ACC112 (cell line): ENCODE data around the gene NEU4.

ENCODE experiments used
- H2AFZ ChIP-seq: fragments of 200-600 bp; sonication (generic); one replicate; pipeline ENCODE4 v1.6.0; 2017; ENCODE audit warnings: antibody characterized with exemption, low read length; ENCODE audit not compliant: unreplicated experiment
- H3K27ac ChIP-seq: fragments of 200-600 bp; sonication (generic); 2 replicates; pipeline ENCODE4 v1.5.1; 2014; ENCODE audit warnings: low read depth, mild to moderate bottlenecking, antibody characterized with exemption, low read length, moderate library complexity
- H3K27me3 ChIP-seq: fragments of 200-600 bp; sonication (generic); 2 replicates; pipeline ENCODE4 v1.6.1; 2014; ENCODE audit warnings: mild to moderate bottlenecking, antibody characterized with exemption, low read length, moderate library complexity, mixed read lengths; ENCODE audit not compliant: insufficient read depth
- H3K36me3 ChIP-seq: fragments of 200-600 bp; sonication (generic); 2 replicates; pipeline ENCODE4 v1.6.1; 2016; ENCODE audit warnings: mild to moderate bottlenecking, antibody characterized with exemption, low read length, moderate library complexity, mixed read lengths; ENCODE audit not compliant: insufficient read depth
- H3K4me1 ChIP-seq: fragments of 200-600 bp; sonication (generic); one replicate; pipeline ENCODE4 v1.6.1; 2016; ENCODE audit warnings: low read length, mixed read lengths; ENCODE audit not compliant: insufficient read depth, unreplicated experiment, control insufficient read depth
- H3K4me3 ChIP-seq: fragments of 200-600 bp; sonication (generic); 2 replicates; pipeline ENCODE4 v1.5.1; 2014; ENCODE audit warnings: mild to moderate bottlenecking, low read depth, low read length
- H3K79me2 ChIP-seq: fragments of 200-600 bp; sonication (generic); one replicate; pipeline ENCODE4 v1.6.0; 2016; ENCODE audit warnings: low read length; ENCODE audit not compliant: control insufficient read depth, unreplicated experiment, insufficient read depth

Gene NEU4

DNA sequence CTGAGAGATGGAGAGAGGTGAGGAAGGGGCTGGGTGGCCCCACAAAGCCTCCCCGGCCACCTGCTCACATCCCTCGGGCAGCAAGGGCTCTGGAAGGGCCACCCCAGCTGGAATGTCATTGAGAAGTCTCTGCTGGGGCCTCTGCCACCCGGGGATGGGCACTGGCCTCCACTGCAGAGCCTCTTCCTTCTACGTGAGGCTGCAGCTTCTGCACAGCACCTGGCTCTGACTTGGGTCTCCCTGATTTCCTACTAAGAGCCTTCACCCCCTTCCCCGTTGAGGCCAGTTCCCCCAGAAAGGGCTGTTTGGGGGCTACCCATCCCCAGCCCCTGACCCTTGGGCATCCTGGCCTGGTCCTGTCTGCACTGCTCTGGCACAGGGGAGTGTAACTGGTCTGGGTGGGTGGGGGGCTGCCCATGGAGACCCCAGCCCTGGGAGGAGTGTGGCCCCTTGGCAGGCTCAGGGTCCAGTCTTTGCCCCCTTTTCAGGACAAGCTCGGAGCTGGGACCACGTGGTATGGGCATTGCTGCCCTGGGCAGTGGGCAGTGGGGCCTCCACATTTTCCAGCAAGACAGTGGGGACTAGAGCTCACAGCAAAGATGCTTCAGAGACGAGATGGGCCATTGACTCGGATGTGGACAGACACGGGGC lies 44.1 kb downstream of the NEU4 start:
- no peaks in the 10 kb centered on the region for H3K4me1 ChIP-seq
- no peak overlapping the region for H3K4me3 ChIP-seq
- no peaks in the 10 kb centered on the region for H3K27me3 ChIP-seq
- no peaks in the 10 kb centered on the region for H3K79me2 ChIP-seq
- H3K27ac ChIP-seq: no peak overlapping the region
- no peak overlapping the region for H2AFZ ChIP-seq
- H3K36me3 ChIP-seq: no peaks in the 10 kb centered on the region

DNA sequence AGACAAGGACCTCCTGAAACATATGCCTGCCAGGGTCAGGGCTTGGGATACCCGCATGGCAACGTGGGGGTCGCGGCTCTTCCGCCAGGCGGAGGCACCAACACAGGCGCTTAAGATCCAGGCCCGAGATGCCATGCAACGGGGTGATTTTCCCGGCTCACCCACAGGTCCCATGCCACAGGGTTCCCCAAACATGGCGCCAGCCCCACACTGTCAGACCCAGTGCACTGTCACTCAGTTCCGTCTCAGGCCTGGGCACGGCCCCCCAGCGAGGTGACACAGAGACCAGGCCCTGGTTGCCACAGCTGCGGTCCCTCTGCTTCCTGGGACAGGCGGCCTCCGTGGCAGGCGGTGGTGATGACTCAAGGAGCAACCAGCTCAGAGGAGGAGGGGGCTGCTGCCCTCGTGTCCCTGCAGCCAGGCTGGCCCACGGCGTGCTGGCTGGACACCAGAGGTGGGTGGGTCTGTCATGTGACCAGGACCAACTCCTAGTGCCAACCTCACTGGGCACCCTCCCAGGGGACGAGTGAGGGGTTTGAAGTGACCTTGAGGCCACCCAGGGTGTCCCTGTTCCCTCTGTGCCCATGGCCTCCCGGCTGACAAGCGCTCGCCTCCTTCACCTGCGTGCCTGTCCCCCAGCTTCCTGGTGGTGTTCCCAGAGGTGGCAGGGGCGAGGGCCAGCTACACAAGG lies 44.8 kb downstream of the NEU4 start:
- H3K4me1 ChIP-seq: no peaks in the 10 kb centered on the region
- H3K4me3 ChIP-seq: no peak overlapping the region
- no peak overlapping the region for H2AFZ ChIP-seq
- no peaks in the 10 kb centered on the region for H3K36me3 ChIP-seq
- no peaks in the 10 kb centered on the region for H3K79me2 ChIP-seq
- no peak overlapping the region for H3K27ac ChIP-seq
- no peaks in the 10 kb centered on the region for H3K27me3 ChIP-seq

DNA sequence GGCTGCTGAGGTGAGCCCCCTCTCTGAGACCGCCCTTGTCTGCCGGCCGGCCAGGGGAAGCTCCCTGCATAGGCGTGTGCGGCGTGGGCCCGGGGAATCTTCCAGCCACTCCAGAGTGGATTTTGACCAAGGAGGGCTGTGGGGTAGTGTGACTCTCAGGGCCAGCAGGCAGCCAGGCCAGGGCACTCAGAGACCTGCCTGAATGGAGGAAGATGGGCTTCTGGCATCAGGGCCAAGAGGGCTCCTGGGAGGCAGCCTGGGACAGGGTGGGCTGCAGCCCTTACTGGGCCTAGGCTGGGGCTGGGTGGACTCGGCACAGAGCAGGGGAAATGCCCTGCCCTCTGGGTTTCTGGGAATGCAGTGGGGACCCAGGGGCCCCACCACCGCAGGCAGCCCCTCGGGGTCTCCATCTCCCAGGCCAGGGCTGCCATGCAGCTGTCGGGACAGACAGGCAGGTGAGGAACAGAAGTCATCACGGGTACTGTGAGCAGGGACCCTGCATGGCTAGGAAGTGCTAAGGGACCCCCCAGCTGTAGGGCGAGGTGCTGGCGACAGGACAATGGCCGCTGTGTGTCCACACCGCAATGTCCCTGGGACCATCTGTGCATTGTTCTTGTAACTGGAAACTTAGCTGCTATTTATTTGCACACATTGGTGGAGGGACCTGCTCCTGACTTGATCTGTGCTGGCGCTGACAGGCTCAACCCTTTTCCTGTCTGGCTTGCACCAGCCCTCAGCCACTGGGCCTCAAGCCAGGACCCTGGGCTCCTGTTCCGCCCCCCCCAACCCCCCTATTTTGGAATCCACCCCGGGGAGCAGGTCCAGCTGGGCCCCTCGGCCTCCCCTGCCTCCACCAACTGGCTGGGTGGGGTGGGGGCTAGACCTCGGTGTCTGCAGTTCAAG lies 45.6 kb downstream of the NEU4 start:
- Histone ChIP-seq H3K27ac (no peak overlapping the region), H3K36me3 (no peaks in the 10 kb centered on the region), H3K4me1 (no peaks in the 10 kb centered on the region), H2AFZ (no peak overlapping the region), H3K27me3 (no peaks in the 10 kb centered on the region), H3K79me2 (no peaks in the 10 kb centered on the region), H3K4me3 (no peak overlapping the region)

DNA sequence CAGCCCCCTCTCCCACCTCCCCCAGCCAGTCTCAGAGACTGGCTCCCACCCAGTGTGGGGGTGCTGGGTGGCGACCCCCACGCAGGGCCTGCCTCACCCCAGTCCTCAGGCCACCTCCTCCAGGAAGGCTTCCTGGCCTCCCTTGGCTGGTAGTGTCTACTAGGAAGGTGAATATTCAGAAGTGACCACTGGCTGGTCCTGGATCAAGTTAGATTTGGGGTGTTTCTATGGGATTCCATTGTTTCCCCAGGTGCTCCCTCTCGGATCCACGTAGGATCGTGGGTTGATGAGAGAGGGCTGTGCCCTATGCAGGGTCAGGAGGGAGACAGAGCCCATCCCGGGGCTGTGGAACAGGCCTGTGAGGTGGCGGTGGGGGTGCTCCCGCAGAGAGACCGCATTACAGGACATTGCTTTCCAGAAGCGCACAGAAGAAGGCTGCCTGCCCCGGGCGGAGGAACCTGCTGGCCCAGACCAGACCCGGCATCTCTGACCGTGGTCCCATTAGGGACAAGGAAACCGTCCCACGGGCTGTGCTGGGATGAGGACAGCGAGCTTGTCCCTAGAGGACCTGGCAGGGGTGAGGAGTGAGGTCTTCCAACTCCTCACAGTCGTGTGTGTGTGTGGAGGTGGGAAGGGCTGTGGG lies 46.4 kb downstream of the NEU4 start:
- Histone ChIP-seq H3K4me1 (peaks cover 7% of the 10 kb centered on the region), H3K4me3 (no peak overlapping the region), H3K79me2 (no peaks in the 10 kb centered on the region), H3K27me3 (no peaks in the 10 kb centered on the region), H3K27ac (no peak overlapping the region), H2AFZ (no peak overlapping the region), H3K36me3 (no peaks in the 10 kb centered on the region)

DNA sequence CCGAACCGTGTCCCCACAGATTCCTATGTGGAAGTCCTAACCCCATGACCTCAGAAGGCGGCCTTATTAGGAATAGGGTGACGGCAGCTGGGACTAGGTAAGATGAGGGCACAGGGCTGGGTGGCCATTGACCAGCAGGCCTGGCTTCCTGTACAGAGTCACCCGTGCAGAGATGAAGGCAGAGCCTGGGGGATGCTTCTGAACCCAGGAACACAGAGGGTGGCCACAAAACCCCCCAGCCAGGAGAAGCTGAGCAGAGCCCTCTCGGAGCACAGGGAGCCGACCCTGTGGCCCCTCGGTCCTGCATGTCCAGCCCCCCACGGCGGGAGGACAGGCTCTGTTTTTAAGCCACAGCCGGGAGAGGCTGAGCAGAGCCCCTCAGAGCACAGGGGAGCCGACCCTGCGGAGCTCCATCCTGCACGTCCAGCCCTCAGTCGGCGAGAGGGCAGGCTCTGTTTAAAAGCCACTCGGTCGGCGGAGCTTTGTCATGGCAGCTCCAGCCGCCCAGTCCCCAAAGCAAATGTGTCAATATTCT lies 47.0 kb downstream of the NEU4 start:
- no peak overlapping the region for H3K4me3 ChIP-seq
- no peaks in the 10 kb centered on the region for H3K27me3 ChIP-seq
- H3K4me1 ChIP-seq: peaks cover 9% of the 10 kb centered on the region
- H3K36me3 ChIP-seq: no peaks in the 10 kb centered on the region
- H3K79me2 ChIP-seq: no peaks in the 10 kb centered on the region
- H2AFZ ChIP-seq: no peak overlapping the region
- H3K27ac ChIP-seq: no peak overlapping the region

DNA sequence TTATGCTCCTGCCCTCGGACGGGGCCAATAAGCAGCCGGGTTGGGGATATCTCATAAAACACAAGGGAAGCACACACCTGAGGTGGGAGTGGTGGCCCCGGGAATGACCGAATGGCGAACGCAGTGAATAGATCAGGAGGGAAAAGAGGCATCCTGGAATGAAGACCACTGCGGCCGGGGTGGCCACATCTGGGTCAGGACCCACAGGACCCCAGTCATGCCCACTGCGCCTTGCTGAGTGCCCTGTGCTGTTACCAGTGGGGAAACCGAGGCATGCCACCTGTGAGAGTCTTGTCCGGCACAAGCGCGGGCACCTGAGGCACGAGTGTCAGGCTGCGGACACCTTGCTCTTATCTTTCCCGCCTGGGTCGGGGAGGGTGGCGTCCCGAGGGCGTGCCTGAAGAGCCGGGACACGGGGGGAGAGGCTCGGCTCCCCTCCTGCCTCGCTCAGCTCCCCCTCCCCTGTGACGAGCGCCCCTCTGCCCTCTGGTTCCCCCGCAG lies 48.1 kb downstream of the NEU4 start:
- no peak overlapping the region for H3K4me3 ChIP-seq
- H3K27ac ChIP-seq: no peak overlapping the region
- no peak overlapping the region for H2AFZ ChIP-seq
- peaks cover 9% of the 10 kb centered on the region for H3K4me1 ChIP-seq
- H3K27me3 ChIP-seq: no peaks in the 10 kb centered on the region
- H3K79me2 ChIP-seq: no peaks in the 10 kb centered on the region
- no peaks in the 10 kb centered on the region for H3K36me3 ChIP-seq

DNA sequence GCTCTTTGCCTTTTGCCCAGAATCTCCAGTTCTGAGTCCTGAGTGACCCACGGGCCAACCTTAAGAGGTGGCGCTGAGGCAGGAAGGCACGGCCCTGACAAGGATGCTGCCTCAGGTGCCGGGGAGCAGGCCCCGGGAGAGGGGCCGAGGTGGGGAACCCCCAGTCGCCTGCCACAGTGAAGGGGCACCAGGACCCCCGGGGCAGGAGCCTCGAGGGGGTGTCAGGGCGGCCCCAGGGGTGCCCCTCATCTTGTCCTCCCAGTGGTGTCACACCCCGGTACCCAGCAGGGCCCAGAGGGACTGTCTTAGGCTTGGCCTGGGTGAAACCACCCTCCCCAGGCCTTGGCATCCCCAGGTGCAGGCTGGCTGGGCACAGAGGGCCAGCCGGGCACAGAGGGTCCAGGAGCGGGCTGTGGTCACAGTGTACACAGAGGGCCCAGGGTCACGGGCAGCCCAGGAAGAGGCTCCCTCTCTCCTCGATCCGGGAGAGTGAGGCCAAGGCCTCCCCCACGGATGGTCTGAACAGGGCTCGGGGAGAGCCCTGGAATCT lies 48.7 kb downstream of the NEU4 start:
- H2AFZ ChIP-seq: no peak overlapping the region
- H3K27me3 ChIP-seq: 0 out of 2 replicates have a peak, but pooled peaks cover 3% of the 10 kb centered on the region
- no peaks in the 10 kb centered on the region for H3K36me3 ChIP-seq
- H3K4me1 ChIP-seq: peaks cover 9% of the 10 kb centered on the region
- no peak overlapping the region for H3K27ac ChIP-seq
- H3K4me3 ChIP-seq: no peak overlapping the region
- no peaks in the 10 kb centered on the region for H3K79me2 ChIP-seq

DNA sequence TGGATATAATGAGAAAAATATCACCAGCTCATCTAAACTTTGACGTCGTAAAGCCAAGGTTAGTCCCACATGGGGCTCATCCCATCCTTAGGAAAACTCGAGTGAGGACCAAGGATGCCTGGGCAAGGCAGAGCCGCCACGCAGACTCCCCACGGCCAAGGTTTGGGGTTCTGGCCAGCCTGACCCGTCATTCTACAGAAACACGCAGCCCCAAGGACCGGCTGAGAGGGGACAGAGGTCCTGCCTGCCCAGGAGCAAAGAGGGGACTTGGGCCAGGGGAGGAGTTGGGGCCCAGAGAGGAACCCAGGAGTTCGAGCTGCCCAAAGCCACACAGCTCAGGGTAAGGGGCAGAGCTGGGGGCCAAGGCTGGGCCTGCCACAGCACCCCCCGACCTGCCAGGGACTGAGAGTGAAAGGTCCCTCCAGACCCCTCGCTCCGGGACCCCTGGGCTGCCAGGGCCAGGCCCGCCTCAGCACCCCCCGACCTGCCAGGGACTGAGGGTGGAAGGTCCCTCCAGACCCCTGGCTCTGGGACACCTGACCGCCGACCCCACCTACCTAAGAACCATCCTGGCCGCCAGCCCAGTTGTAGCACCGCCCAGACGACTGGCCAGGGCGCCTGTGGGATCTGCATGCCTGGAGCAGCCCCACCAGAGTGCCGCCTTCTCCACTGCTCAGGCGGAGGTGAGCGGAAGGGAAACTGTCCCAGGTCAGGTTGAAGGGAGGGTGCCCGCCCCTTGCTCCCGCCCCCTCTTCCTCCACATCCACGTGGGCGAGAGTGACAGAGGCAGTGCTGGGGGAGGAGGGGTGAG lies 49.4 kb downstream of the NEU4 start, which contains the start of gene PDCD1:
PDCD1 (minus strand) TSS at position 689 of the 811 bp plus-strand sequence; CDS start at position 633, 56 bp downstream.
- Histone ChIP-seq H3K4me3 (peak within 1 kb of the TSS; percentile 62), H3K27me3 (peaks cover 9% of the 10 kb centered on the region; the same call in 1 of the 2 replicates), H3K36me3 (no peaks in the 10 kb centered on the region), H3K27ac (peak within 1 kb of the TSS; percentile 23; the same call in 1 of the 2 replicates), H3K79me2 (no peaks in the 10 kb centered on the region), H2AFZ (no peak within 1 kb of the TSS), H3K4me1 (peaks cover 9% of the 10 kb centered on the region)

DNA sequence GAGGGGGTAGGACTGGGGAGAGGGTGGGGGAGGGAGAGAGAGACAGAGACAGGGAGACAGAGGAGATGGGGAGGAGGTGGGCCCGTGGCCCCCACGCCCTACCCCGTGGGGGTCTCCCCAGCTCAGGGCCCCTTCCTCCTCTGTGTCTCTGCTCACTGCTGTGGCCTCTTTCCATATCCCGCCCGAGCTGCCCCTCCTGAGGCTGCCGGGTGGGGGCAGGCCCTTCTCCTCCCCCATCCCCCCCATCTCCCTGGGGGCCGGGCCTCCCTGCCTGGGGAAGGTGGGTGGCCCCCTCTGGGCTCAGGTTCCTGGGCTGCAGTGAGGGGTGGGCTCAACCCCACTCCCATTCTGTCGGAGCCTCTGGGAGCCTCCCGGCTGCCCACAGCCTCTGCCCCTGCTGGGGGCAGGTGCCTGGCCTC lies 50.0 kb downstream of the NEU4 start:
- H3K27ac ChIP-seq: no peak overlapping the region
- H3K79me2 ChIP-seq: no peaks in the 10 kb centered on the region
- no peak overlapping the region for H2AFZ ChIP-seq
- H3K27me3 ChIP-seq: peaks cover 10% of the 10 kb centered on the region; the same call in 1 of the 2 replicates
- H3K36me3 ChIP-seq: no peaks in the 10 kb centered on the region
- H3K4me3 ChIP-seq: no peak overlapping the region
- peaks cover 14% of the 10 kb centered on the region for H3K4me1 ChIP-seq
